Ishikawa (cell line): ENCODE measurements around the gene HMMR.

Source experiments
- CREB1 ChIP-seq: IDR thresholded peaks from 2 replicates; pipeline ENCODE4 v1.6.1; 2012; ENCODE audit warnings: low read depth
- EGR1 ChIP-seq: IDR thresholded peaks from 2 replicates; pipeline ENCODE4 v1.6.1; 2012
- EP300 ChIP-seq: IDR thresholded peaks from 2 replicates; pipeline ENCODE4 v1.6.1; 2012; ENCODE audit warnings: borderline replicate concordance
- FOXM1 ChIP-seq: IDR thresholded peaks from 2 replicates; pipeline ENCODE4 v1.6.1; 2012; ENCODE audit warnings: low read depth, borderline replicate concordance
- MAX ChIP-seq: IDR thresholded peaks from 2 replicates; pipeline ENCODE4 v1.6.1; 2012
- NFIC ChIP-seq: IDR thresholded peaks from 2 replicates; pipeline ENCODE4 v1.6.1; 2012
- RAD21 ChIP-seq: IDR thresholded peaks from 2 replicates; pipeline ENCODE4 v1.6.1; 2012; ENCODE audit warnings: low read depth
- TAF1 ChIP-seq: IDR thresholded peaks from 2 replicates; pipeline ENCODE4 v1.6.1; 2012; ENCODE audit warnings: low read depth, mild to moderate bottlenecking
- TEAD4 ChIP-seq: IDR thresholded peaks from 2 replicates; pipeline ENCODE4 v1.6.1; 2012
- YY1 ChIP-seq: IDR thresholded peaks from 2 replicates; pipeline ENCODE4 v1.6.1; 2012; ENCODE audit warnings: low read depth
- ZBTB7A ChIP-seq: IDR thresholded peaks from 2 replicates; pipeline ENCODE4 v1.6.1; 2012; ENCODE audit warnings: low read depth
- TF ChIP-seq, protein P1 (sequence below): IDR thresholded peaks from 2 replicates; pipeline ENCODE4 v1.6.1; 2012; ENCODE audit warnings: low read depth, mild to moderate bottlenecking
- TF ChIP-seq, protein P2 (sequence below): IDR thresholded peaks from 2 replicates; pipeline ENCODE4 v1.6.1; 2012

- TF ChIP-seq EP300: no peak
- TF ChIP-seq TAF1: no peak
- TF ChIP-seq, protein P1, sequence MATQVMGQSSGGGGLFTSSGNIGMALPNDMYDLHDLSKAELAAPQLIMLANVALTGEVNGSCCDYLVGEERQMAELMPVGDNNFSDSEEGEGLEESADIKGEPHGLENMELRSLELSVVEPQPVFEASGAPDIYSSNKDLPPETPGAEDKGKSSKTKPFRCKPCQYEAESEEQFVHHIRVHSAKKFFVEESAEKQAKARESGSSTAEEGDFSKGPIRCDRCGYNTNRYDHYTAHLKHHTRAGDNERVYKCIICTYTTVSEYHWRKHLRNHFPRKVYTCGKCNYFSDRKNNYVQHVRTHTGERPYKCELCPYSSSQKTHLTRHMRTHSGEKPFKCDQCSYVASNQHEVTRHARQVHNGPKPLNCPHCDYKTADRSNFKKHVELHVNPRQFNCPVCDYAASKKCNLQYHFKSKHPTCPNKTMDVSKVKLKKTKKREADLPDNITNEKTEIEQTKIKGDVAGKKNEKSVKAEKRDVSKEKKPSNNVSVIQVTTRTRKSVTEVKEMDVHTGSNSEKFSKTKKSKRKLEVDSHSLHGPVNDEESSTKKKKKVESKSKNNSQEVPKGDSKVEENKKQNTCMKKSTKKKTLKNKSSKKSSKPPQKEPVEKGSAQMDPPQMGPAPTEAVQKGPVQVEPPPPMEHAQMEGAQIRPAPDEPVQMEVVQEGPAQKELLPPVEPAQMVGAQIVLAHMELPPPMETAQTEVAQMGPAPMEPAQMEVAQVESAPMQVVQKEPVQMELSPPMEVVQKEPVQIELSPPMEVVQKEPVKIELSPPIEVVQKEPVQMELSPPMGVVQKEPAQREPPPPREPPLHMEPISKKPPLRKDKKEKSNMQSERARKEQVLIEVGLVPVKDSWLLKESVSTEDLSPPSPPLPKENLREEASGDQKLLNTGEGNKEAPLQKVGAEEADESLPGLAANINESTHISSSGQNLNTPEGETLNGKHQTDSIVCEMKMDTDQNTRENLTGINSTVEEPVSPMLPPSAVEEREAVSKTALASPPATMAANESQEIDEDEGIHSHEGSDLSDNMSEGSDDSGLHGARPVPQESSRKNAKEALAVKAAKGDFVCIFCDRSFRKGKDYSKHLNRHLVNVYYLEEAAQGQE: no peak
- no peak for TF ChIP-seq RAD21
- TF ChIP-seq YY1: no peak
- TF ChIP-seq, protein P2, sequence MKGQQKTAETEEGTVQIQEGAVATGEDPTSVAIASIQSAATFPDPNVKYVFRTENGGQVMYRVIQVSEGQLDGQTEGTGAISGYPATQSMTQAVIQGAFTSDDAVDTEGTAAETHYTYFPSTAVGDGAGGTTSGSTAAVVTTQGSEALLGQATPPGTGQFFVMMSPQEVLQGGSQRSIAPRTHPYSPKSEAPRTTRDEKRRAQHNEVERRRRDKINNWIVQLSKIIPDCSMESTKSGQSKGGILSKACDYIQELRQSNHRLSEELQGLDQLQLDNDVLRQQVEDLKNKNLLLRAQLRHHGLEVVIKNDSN: no peak
- TF ChIP-seq FOXM1: no peak
- TF ChIP-seq EGR1: no peak
- no peak for TF ChIP-seq CREB1
- TF ChIP-seq NFIC: no peak
- TF ChIP-seq ZBTB7A: no peak
- TF ChIP-seq TEAD4: no peak
- no peak for TF ChIP-seq MAX
Measured at GRCh38 chr5:163478982-163479271, 18.5 kb downstream of the HMMR start.
